Panc1 (cell line): ENCODE results near the gene CHST14. TPM values are rescaled to one million over a fixed set of nuclear protein-coding genes. Genes with fewer than 3 reads are reported as not detected.

Source experiments
- ATAC-seq: fragments of 200-7000 bp; cut with Tn5 transposase; 2 replicates; pipeline ENCODE4 v1.9.1; 2020; ENCODE audit warnings: mild to moderate bottlenecking, moderate library complexity
- BruUV-seq: library from RNA; stranded (reverse); fragments of 400-500 nt; replicated peaks from 2 replicates; lab custom pipeline; 2021; lab: Mats Ljungman, UMichigan
- CTCF ChIA-PET: fragments of 300-600 bp; sonication (Branson Sonifier 250); formaldehyde crosslinking; loops from one replicate; lab custom pipeline; 2022; ENCODE audit warnings: antibody characterized with exemption; lab: Charles Lee
- POLR2A ChIA-PET: fragments of 300-600 bp; sonication (Branson Sonifier 250); formaldehyde crosslinking; loops from one replicate; lab custom pipeline; 2022; ENCODE audit warnings: antibody characterized with exemption; lab: Charles Lee
- DNase-seq: peaks from one replicate; pipeline ENCODE4 v3.0.0-alpha.2; 2010; ENCODE audit warnings: low read depth, low spot score
- H3K27ac ChIP-seq: 2 replicates; pipeline ENCODE4 v1.5.1; 2011; ENCODE audit warnings: mild to moderate bottlenecking, low read length, inconsistent platforms
- H3K27me3 ChIP-seq: fragments of 200-500 bp; sonication (Bioruptor generic); 2 replicates; pipeline ENCODE4 v1.6.0; 2014; ENCODE audit warnings: low read length, inconsistent platforms; ENCODE audit not compliant: control insufficient read depth, insufficient read depth
- H3K36me3 ChIP-seq: fragments of 200-500 bp; sonication (Bioruptor generic); 2 replicates; pipeline ENCODE4 v1.5.1; 2014; ENCODE audit warnings: inconsistent platforms, mild to moderate bottlenecking, low read length, moderate library complexity; ENCODE audit not compliant: control insufficient read depth, insufficient read depth
- H3K4me1 ChIP-seq: 2 replicates; pipeline ENCODE4 v1.5.1; 2011; ENCODE audit warnings: inconsistent platforms, mild to moderate bottlenecking, low read length, moderate library complexity; ENCODE audit not compliant: control insufficient read depth, insufficient read depth
- H3K4me3 ChIP-seq, 2 experiments: 2 replicates each; pipeline ENCODE4 v1.5.1; 2011 to 2012; ENCODE audit warnings: low read depth in 2 of 2, low read length in 2 of 2, mild to moderate bottlenecking in 2 of 2, inconsistent platforms in 1 of 2, moderate library complexity in 1 of 2
- H3K9me3 ChIP-seq: fragments of 200-500 bp; sonication (Bioruptor generic); 2 replicates; pipeline ENCODE4 v1.5.1; 2014; ENCODE audit warnings: low read depth, mild to moderate bottlenecking, inconsistent platforms, low read length, moderate library complexity; ENCODE audit not compliant: control insufficient read depth, insufficient read depth
- POLR2AphosphoS5 ChIP-seq: IDR thresholded peaks from 2 replicates; pipeline ENCODE4 v1.6.1; 2012; ENCODE audit warnings: mild to moderate bottlenecking, low read depth, low read length, moderate library complexity
- SIN3A ChIP-seq: IDR thresholded peaks from 2 replicates; pipeline ENCODE4 v1.6.1; 2012; ENCODE audit warnings: low read depth, mild to moderate bottlenecking, low read length, moderate library complexity, borderline replicate concordance; ENCODE audit not compliant: insufficient read depth
- TCF7L2 ChIP-seq: IDR thresholded peaks from 2 replicates; pipeline ENCODE4 v1.6.1; 2011; ENCODE audit warnings: mild to moderate bottlenecking, low read depth, low read length, inconsistent platforms
- in situ Hi-C: cut with HindIII; loops from 2 replicates; pipeline ENCODE4 v1.10.0; 2016; ENCODE audit warnings: low sequenced_read_pairs, low pct_unique_long_range_greater_than_20kb
- intact Hi-C: fragments of 100-400 bp; cut with micrococcal nuclease; formaldehyde crosslinking; loops from one replicate; pipeline ENCODE4 v1.10.0; 2022; ENCODE audit not compliant: unreplicated experiment
- total RNA-seq: library from RNA; stranded (reverse); gene quantifications from one replicate; pipeline ENCODE4 v1.2.1, GENCODE V29; 2021; ENCODE audit not compliant: unreplicated experiment
- TF ChIP-seq, protein P1 (sequence below): fragments of 450-650 bp; IDR thresholded peaks from 2 replicates; pipeline ENCODE4 v1.5.1; 2017; ENCODE audit warnings: mild to moderate bottlenecking
- TF ChIP-seq, protein P2 (sequence below), 2 experiments: IDR thresholded peaks; 2 replicates each; pipeline ENCODE4 v1.6.1; 2011 to 2012; ENCODE audit warnings: low read depth in 2 of 2, control low read depth in 1 of 2, low read length in 1 of 2, mild to moderate bottlenecking in 1 of 2, moderate library complexity in 1 of 2; ENCODE audit not compliant: insufficient read depth in 1 of 2

Gene CHST14
- total RNA-seq, 1 experiment from 2014 or later, result 42.4 TPM

DNA sequence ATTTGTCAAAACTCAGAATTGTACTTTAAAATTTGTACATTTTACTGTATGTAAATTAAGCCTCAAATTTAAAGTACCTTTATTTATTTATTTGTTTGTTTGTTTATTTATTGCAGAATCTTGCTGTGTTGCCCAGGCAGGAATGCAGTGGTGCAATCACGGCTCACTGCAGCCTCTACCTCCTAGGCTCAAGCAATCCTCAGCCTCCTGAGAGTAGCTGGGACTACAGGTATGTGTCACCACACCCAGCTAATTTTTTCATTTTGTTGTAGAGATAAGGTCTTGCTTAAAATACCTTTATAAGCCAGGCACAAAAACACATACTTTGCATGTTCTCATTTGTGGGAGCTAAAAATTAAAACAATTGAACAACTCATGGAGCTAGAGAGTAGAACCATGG lies 37.4 kb downstream of the CHST14 start:
- Histone ChIP-seq H3K36me3 (no peaks in the 10 kb centered on the region), H3K27ac (no peak overlapping the region), H3K9me3 (no peaks in the 10 kb centered on the region), H3K4me1 (peaks cover 19% of the 10 kb centered on the region), H3K4me3 (no peak overlapping the region), H3K27me3 (no peaks in the 10 kb centered on the region)
- ChIA-PET POLR2A (no interaction called here), CTCF (no interaction called here)
- intact Hi-C loops, result loop anchor here (5.0 kb wide), 1 partner anchor 66 kb away; the partner anchor contains the start of gene BAHD1
- TF ChIP-seq TCF7L2 (no peak), POLR2AphosphoS5 (no peak), SIN3A (no peak)
- TF ChIP-seq, protein P1, sequence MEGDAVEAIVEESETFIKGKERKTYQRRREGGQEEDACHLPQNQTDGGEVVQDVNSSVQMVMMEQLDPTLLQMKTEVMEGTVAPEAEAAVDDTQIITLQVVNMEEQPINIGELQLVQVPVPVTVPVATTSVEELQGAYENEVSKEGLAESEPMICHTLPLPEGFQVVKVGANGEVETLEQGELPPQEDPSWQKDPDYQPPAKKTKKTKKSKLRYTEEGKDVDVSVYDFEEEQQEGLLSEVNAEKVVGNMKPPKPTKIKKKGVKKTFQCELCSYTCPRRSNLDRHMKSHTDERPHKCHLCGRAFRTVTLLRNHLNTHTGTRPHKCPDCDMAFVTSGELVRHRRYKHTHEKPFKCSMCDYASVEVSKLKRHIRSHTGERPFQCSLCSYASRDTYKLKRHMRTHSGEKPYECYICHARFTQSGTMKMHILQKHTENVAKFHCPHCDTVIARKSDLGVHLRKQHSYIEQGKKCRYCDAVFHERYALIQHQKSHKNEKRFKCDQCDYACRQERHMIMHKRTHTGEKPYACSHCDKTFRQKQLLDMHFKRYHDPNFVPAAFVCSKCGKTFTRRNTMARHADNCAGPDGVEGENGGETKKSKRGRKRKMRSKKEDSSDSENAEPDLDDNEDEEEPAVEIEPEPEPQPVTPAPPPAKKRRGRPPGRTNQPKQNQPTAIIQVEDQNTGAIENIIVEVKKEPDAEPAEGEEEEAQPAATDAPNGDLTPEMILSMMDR, result no peak
- TF ChIP-seq, protein P2, sequence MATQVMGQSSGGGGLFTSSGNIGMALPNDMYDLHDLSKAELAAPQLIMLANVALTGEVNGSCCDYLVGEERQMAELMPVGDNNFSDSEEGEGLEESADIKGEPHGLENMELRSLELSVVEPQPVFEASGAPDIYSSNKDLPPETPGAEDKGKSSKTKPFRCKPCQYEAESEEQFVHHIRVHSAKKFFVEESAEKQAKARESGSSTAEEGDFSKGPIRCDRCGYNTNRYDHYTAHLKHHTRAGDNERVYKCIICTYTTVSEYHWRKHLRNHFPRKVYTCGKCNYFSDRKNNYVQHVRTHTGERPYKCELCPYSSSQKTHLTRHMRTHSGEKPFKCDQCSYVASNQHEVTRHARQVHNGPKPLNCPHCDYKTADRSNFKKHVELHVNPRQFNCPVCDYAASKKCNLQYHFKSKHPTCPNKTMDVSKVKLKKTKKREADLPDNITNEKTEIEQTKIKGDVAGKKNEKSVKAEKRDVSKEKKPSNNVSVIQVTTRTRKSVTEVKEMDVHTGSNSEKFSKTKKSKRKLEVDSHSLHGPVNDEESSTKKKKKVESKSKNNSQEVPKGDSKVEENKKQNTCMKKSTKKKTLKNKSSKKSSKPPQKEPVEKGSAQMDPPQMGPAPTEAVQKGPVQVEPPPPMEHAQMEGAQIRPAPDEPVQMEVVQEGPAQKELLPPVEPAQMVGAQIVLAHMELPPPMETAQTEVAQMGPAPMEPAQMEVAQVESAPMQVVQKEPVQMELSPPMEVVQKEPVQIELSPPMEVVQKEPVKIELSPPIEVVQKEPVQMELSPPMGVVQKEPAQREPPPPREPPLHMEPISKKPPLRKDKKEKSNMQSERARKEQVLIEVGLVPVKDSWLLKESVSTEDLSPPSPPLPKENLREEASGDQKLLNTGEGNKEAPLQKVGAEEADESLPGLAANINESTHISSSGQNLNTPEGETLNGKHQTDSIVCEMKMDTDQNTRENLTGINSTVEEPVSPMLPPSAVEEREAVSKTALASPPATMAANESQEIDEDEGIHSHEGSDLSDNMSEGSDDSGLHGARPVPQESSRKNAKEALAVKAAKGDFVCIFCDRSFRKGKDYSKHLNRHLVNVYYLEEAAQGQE (IDR thresholded peaks at IDR 0.05; ENCODE audit: insufficient read depth in 1 of 2, low read depth in 2 of 2, low read length in 1 of 2), result no peak
- no peak for DNase-seq
- ATAC-seq, result no peak
- in situ Hi-C loops, result no loop called here
- BruUV-seq, result no TSS peak

DNA sequence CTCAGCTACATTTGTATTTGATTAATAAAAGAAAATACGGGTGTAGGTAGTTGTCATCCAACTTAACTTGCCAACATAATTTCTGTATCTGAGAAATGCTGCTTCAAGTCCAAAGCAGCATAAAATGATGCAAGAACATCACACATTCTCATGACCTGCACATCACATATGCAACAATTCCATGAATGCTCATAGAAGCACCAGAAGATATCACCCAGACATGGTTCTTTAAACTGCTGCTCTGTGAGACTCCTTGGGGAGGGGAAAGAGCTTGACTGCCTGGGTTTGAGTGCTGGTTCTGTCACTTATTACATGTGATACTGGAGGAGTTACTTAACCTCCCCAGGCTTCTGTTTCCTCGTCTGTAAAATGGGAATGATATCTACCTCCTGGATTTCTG lies 39.4 kb downstream of the CHST14 start:
- CTCF ChIA-PET, result interaction anchor here (0.5 kb wide), 1 partner anchor 234 kb away, joined by 5 read pairs; no protein-coding TSS in a partner anchor
- BruUV-seq, result no TSS peak

More for the DNA sequence above, 39.4 kb downstream of the CHST14 start:
- intact Hi-C loops (no loop called here), in situ Hi-C loops (no loop called here)
- Histone ChIP-seq H3K4me1 (peaks cover 19% of the 10 kb centered on the region), H3K9me3 (no peaks in the 10 kb centered on the region), H3K27me3 (no peaks in the 10 kb centered on the region), H3K27ac (no peak overlapping the region), H3K4me3 (no peak overlapping the region), H3K36me3 (no peaks in the 10 kb centered on the region)
- TF ChIP-seq POLR2AphosphoS5 (no peak), SIN3A (no peak), TCF7L2 (no peak)
- TF ChIP-seq, protein P2 (IDR thresholded peaks at IDR 0.05; ENCODE audit: insufficient read depth in 1 of 2, low read depth in 2 of 2, low read length in 1 of 2), result no peak
- TF ChIP-seq, protein P1, result no peak
- DNase-seq (no peak), ATAC-seq (no peak)
- POLR2A ChIA-PET, result no interaction called here
